IMR-90 (cell line): Measurements from ENCODE around the gene SLC2A13. TPM values are rescaled to one million over a fixed set of nuclear protein-coding genes. Genes with fewer than 3 reads are reported as not detected.

Source experiments
- ATAC-seq: fragments of 200-7000 bp; cut with Tn5 transposase; 2 replicates; pipeline ENCODE4 v1.9.1; 2020; ENCODE audit warnings: low read depth, mild to moderate bottlenecking, moderate library complexity
- BruUV-seq: library from RNA; stranded (reverse); fragments of 400-500 nt; replicated peaks from 2 replicates; lab custom pipeline; 2021; lab: Mats Ljungman, UMichigan
- CTCF ChIA-PET: fragments of 300-600 bp; formaldehyde crosslinking; extraction: SDS; loops from one replicate; lab custom pipeline; 2021; ENCODE audit warnings: antibody characterized with exemption; lab: Yijun Ruan, JAX
- POLR2A ChIA-PET: fragments of 300-600 bp; sonication (Branson Sonifier 250); formaldehyde crosslinking; loops from one replicate; lab custom pipeline; 2022; ENCODE audit warnings: antibody characterized with exemption; ENCODE audit not compliant: unreplicated experiment; lab: Charles Lee
- DNase-seq: peaks from one replicate; pipeline ENCODE4 v3.0.0; 2013
- H2AFZ ChIP-seq: replicated peaks from 2 replicates; pipeline ENCODE3; 2013; ENCODE audit warnings: low read length, mild to moderate bottlenecking; ENCODE audit not compliant: poor library complexity
- H2AK5ac ChIP-seq: 2 replicates; pipeline ENCODE4 v1.6.1; 2013; ENCODE audit warnings: low read depth, low read length, inconsistent platforms
- H2AK9ac ChIP-seq: replicated peaks from 2 replicates; pipeline ENCODE3; 2013; ENCODE audit warnings: mild to moderate bottlenecking, low read depth, low read length, moderate library complexity; ENCODE audit not compliant: poor library complexity
- H2BK120ac ChIP-seq: 2 replicates; pipeline ENCODE4 v1.6.1; 2013; ENCODE audit warnings: low read depth, low read length, inconsistent platforms
- H2BK15ac ChIP-seq: 3 replicates; pipeline ENCODE4 v1.6.1; 2013; ENCODE audit warnings: low read depth, low read length, inconsistent platforms
- H2BK20ac ChIP-seq: 2 replicates; pipeline ENCODE4 v1.6.1; 2013; ENCODE audit warnings: low read depth, mild to moderate bottlenecking, inconsistent platforms, low read length, moderate library complexity
- H2BK5ac ChIP-seq: 2 replicates; pipeline ENCODE4 v1.6.1; 2013; ENCODE audit warnings: mild to moderate bottlenecking, low read depth, low read length, inconsistent platforms; ENCODE audit not compliant: poor library complexity, severe bottlenecking
- H3K14ac ChIP-seq: replicated peaks from 2 replicates; pipeline ENCODE4 v1.6.1; 2013; ENCODE audit warnings: low read depth, low read length, inconsistent platforms
- H3K18ac ChIP-seq: 2 replicates; pipeline ENCODE4 v1.6.1; 2013; ENCODE audit warnings: low read depth, low read length, control low read depth
- H3K23ac ChIP-seq: 2 replicates; pipeline ENCODE4 v1.6.1; 2013; ENCODE audit warnings: low read depth, low read length, inconsistent platforms
- H3K27ac ChIP-seq: 2 replicates; pipeline ENCODE4 v1.5.1; 2013; ENCODE audit warnings: mild to moderate bottlenecking, control low read depth, low read length; ENCODE audit not compliant: insufficient read depth
- H3K27me3 ChIP-seq: 2 replicates; pipeline ENCODE4 v1.6.1; 2013; ENCODE audit warnings: low read length; ENCODE audit not compliant: control insufficient read depth, insufficient read depth
- H3K36me3 ChIP-seq: 2 replicates; pipeline ENCODE4 v1.6.1; 2013; ENCODE audit warnings: low read length, mixed read lengths; ENCODE audit not compliant: control insufficient read depth, insufficient read depth
- H3K4ac ChIP-seq: 2 replicates; pipeline ENCODE4 v1.6.1; 2013; ENCODE audit warnings: low read depth, low read length, inconsistent platforms
- H3K4me1 ChIP-seq: 2 replicates; pipeline ENCODE4 v1.6.1; 2013; ENCODE audit warnings: low read length, mixed read lengths; ENCODE audit not compliant: control insufficient read depth, insufficient read depth
- H3K4me2 ChIP-seq: 2 replicates; pipeline ENCODE4 v1.6.1; 2013; ENCODE audit warnings: low read depth, mild to moderate bottlenecking, control low read depth, low read length, moderate library complexity
- H3K4me3 ChIP-seq: 2 replicates; pipeline ENCODE4 v1.5.1; 2013; ENCODE audit warnings: low read depth, mild to moderate bottlenecking, control low read depth, low read length, moderate library complexity; ENCODE audit not compliant: insufficient read depth
- H3K56ac ChIP-seq: 2 replicates; pipeline ENCODE4 v1.6.1; 2013; ENCODE audit warnings: low read length, inconsistent platforms; ENCODE audit not compliant: insufficient read depth; ENCODE audit errors: extremely low read depth
- H3K79me1 ChIP-seq, 2 experiments: 2 replicates each; pipeline ENCODE4 v1.6.1; 2013; ENCODE audit warnings: low read length in 2 of 2, inconsistent platforms in 1 of 2, low read depth in 1 of 2
- H3K9ac ChIP-seq: 2 replicates; pipeline ENCODE4 v1.6.1; 2013; ENCODE audit warnings: low read depth, low read length, control low read depth
- H3K9me1 ChIP-seq: 2 replicates; pipeline ENCODE4 v1.6.1; 2013; ENCODE audit warnings: low read length, inconsistent platforms; ENCODE audit not compliant: insufficient read depth
- H3K9me3 ChIP-seq: 2 replicates; pipeline ENCODE4 v1.6.1; 2013; ENCODE audit warnings: low read length; ENCODE audit not compliant: control insufficient read depth, insufficient read depth
- H4K20me1 ChIP-seq: 2 replicates; pipeline ENCODE4 v1.6.1; 2013; ENCODE audit warnings: low read length, inconsistent platforms; ENCODE audit not compliant: insufficient read depth
- H4K5ac ChIP-seq: 2 replicates; pipeline ENCODE4 v1.6.1; 2013; ENCODE audit warnings: mild to moderate bottlenecking, low read depth, low read length, control low read depth
- H4K8ac ChIP-seq, 2 experiments: 2 replicates each; pipeline ENCODE4 v1.6.1; 2013; ENCODE audit warnings: low read depth in 2 of 2, low read length in 2 of 2, control low read depth in 1 of 2, inconsistent platforms in 1 of 2
- H4K91ac ChIP-seq: 2 replicates; pipeline ENCODE4 v1.6.1; 2013; ENCODE audit warnings: low read depth, low read length, inconsistent platforms; ENCODE audit not compliant: insufficient read depth
- ELK1 ChIP-seq: fragments of 150-350 bp; IDR thresholded peaks from 2 replicates; pipeline ENCODE4 v1.6.1; 2016; ENCODE audit warnings: low read depth, mild to moderate bottlenecking, low read length, moderate library complexity, borderline replicate concordance
- FOS ChIP-seq: fragments of 150-350 bp; IDR thresholded peaks from 2 replicates; pipeline ENCODE4 v1.6.1; 2016; ENCODE audit warnings: low read depth, low read length
- MXI1 ChIP-seq: IDR thresholded peaks from 2 replicates; pipeline ENCODE4 v1.6.1; 2012; ENCODE audit warnings: low read depth, mild to moderate bottlenecking, low read length, moderate library complexity, borderline replicate concordance
- USF2 ChIP-seq: fragments of 150-350 bp; IDR thresholded peaks from 2 replicates; pipeline ENCODE4 v1.6.1; 2017; ENCODE audit warnings: mild to moderate bottlenecking, antibody characterized with exemption, low read length, low read depth
- WGBS, 2 experiments: methylation state at CpG; one replicate each; pipeline versions ENCODE4 v1.1.5 to v1.1.7; 2013; ENCODE audit warnings: missing lambda C conversion rate in 2 of 2; ENCODE audit not compliant: insufficient read length in 1 of 2; ENCODE audit errors: extremely low coverage in 2 of 2; 5-methylcytosine and 5-hydroxymethylcytosine counted together
- dilution Hi-C: fragments of 300-500 bp; cut with HindIII; formaldehyde crosslinking; loops from one replicate; pipeline ENCODE4 v1.14.3; 2018; ENCODE audit warnings: low sequenced_read_pairs; ENCODE audit not compliant: unreplicated experiment
- in situ Hi-C: fragments of 300-500 bp; cut with MboI; formaldehyde crosslinking; loops from 3 replicates; pipeline ENCODE4 v1.14.3; 2019; ENCODE audit warnings: low sequenced_read_pairs, inconsistent platforms, mixed read lengths
- intact Hi-C: fragments of 100-400 bp; cut with micrococcal nuclease; formaldehyde crosslinking; loops from 2 replicates; pipeline ENCODE4 v1.10.0; 2022
- polyA plus RNA-seq, 3 experiments: library from polyadenylated mRNA; depleted of rRNA; stranded (reverse); fragments of >200 nt; gene quantifications; 2 replicates each; pipeline ENCODE4 v1.2.3, GENCODE V29; 2012; ENCODE audit warnings: low replicate concordance in 1 of 3
- total RNA-seq: library from RNA; depleted of rRNA; stranded (reverse); fragments of >200 nt; gene quantifications from 2 replicates; pipeline ENCODE4 v1.2.3, GENCODE V29; 2012

The SLC2A13 gene
- total and polyA plus RNA-seq, 2 of the 4 experiments (the other 2 are of a cell fraction): 1.5 to 3.9 TPM

GRCh38 chr12:40068416-40068815, 37.5 kb downstream of the SLC2A13 start:
- H2AK5ac ChIP-seq: no peak overlapping the region
- H2BK20ac ChIP-seq: no peak overlapping the region
- H3K9me3 ChIP-seq: no peaks in the 10 kb centered on the region
- no peak overlapping the region for H3K23ac ChIP-seq
- in situ Hi-C loops: no loop called here
- no peaks in the 10 kb centered on the region for H3K4me1 ChIP-seq
- no peaks in the 10 kb centered on the region for H4K20me1 ChIP-seq
- no peak for ATAC-seq
- no peak overlapping the region for H3K4ac ChIP-seq
- no peak overlapping the region for H4K8ac ChIP-seq
- no peak overlapping the region for H2AFZ ChIP-seq
- no peak for DNase-seq
- intact Hi-C loops: no loop called here
- no TSS peak for BruUV-seq
- no peaks in the 10 kb centered on the region; a peak in 1 of 4 replicates for H3K79me1 ChIP-seq
- no peak overlapping the region for H3K56ac ChIP-seq
- ChIA-PET CTCF (interaction anchor here (0.6 to 2.0 kb wide), 4 partner anchors 14 to 57 kb away, joined by 3 to 6 read pairs (median 4); no protein-coding TSS in a partner anchor), POLR2A (no interaction called here)
- H3K9ac ChIP-seq: no peak overlapping the region
- H3K18ac ChIP-seq: no peak overlapping the region
- dilution Hi-C loops: no loop called here
- no peak overlapping the region for H4K91ac ChIP-seq
- no peak overlapping the region for H3K4me3 ChIP-seq
- H2BK5ac ChIP-seq: no peak overlapping the region
- H2BK120ac ChIP-seq: no peak overlapping the region
- H2BK15ac ChIP-seq: no peak overlapping the region
- WGBS, 2 experiments: no CpG with 5 or more reads among the region's 2 CpGs
- H3K27me3 ChIP-seq: no peaks in the 10 kb centered on the region
- H2AK9ac ChIP-seq: no peak overlapping the region
- no peak overlapping the region for H3K27ac ChIP-seq
- no peak overlapping the region for H4K5ac ChIP-seq
- H3K36me3 ChIP-seq: no peaks in the 10 kb centered on the region
- no peak overlapping the region for H3K4me2 ChIP-seq
- H3K14ac ChIP-seq: no peak overlapping the region
- H3K9me1 ChIP-seq: no peaks in the 10 kb centered on the region
- TF ChIP-seq MXI1 (no peak), FOS (no peak), USF2 (no peak), ELK1 (no peak)
